Thyroid gland (tissue), 4 donors: Measurements from ENCODE around the gene ZNF556. TPM values are rescaled to one million over a fixed set of nuclear protein-coding genes. Genes with fewer than 3 reads are reported as not detected.
"Not testable (repeated sequence)": the region's sequence is repeated elsewhere in the genome, so short reads cannot be mapped to it uniquely, and the experiment has no call there.

ENCODE experiments used
- DNase-seq, 2 donors: peaks; one replicate each; pipeline ENCODE4 v3.0.0-alpha.2; 2019
- H3K27ac ChIP-seq, 3 donors: fragments of 200-600 bp; sonication (generic); 1 replicate in 2 of 3; 2 replicates in 1 of 3; pipeline ENCODE4 v1.5.1; 2016 to 2019; ENCODE audit warnings: mild to moderate bottlenecking in 1 of 3, moderate library complexity in 1 of 3
- H3K27me3 ChIP-seq: fragments of 200-600 bp; sonication (generic); one replicate; pipeline ENCODE4 v1.5.1; 2019
- H3K36me3 ChIP-seq, 2 donors: fragments of 200-600 bp; sonication (generic); one replicate each; pipeline ENCODE4 v1.5.1; 2016 to 2019
- H3K4me1 ChIP-seq, 2 donors: fragments of 200-600 bp; sonication (generic); one replicate each; pipeline ENCODE4 v1.5.1; 2017 to 2019
- H3K4me3 ChIP-seq, 3 donors: fragments of 200-600 bp; sonication (generic); replicated peaks in 1 of 3; 1 replicate in 2 of 3; 2 replicates in 1 of 3; pipeline ENCODE4 v1.5.1; 2016; ENCODE audit warnings: mild to moderate bottlenecking in 1 of 3
- H3K9me3 ChIP-seq: fragments of 200-600 bp; sonication (generic); one replicate; pipeline ENCODE4 v1.5.1; 2017
- POLR2A ChIP-seq, 2 donors: fragments of 450-650 bp; IDR thresholded peaks; one replicate each; pipeline ENCODE4 v1.6.1; 2017; ENCODE audit warnings: antibody characterized with exemption in 2 of 2, mild to moderate bottlenecking in 2 of 2, moderate library complexity in 1 of 2
- WGBS, 2 donors: methylation state at CpG; one replicate each; pipeline ENCODE4 v1.1.5; 2017; 5-methylcytosine and 5-hydroxymethylcytosine counted together
- intact Hi-C: fragments of 100-400 bp; cut with DNase I; formaldehyde crosslinking; loops from one replicate; pipeline ENCODE4 v1.15.1; 2023
- total RNA-seq, 4 donors: library from RNA; depleted of rRNA; stranded (reverse); fragments of >200 nt; gene quantifications; one replicate each; pipeline ENCODE4 v1.2.3, GENCODE V29; 2016
- TF ChIP-seq, protein P1 (sequence below), 6 experiments: fragments of 200-600 bp in 3 of 6; fragments of 450-650 bp in 3 of 6; sonication (generic) in 3 of 6; IDR thresholded peaks; one replicate each; pipeline ENCODE4 v1.5.1; 2016 to 2019; ENCODE audit warnings: antibody characterized with exemption in 6 of 6, mild to moderate bottlenecking in 2 of 6, inconsistent platforms in 1 of 6, moderate library complexity in 1 of 6

ZNF556 gene
- total RNA-seq, 4 donors from 2014 or later: not detected

DNA sequence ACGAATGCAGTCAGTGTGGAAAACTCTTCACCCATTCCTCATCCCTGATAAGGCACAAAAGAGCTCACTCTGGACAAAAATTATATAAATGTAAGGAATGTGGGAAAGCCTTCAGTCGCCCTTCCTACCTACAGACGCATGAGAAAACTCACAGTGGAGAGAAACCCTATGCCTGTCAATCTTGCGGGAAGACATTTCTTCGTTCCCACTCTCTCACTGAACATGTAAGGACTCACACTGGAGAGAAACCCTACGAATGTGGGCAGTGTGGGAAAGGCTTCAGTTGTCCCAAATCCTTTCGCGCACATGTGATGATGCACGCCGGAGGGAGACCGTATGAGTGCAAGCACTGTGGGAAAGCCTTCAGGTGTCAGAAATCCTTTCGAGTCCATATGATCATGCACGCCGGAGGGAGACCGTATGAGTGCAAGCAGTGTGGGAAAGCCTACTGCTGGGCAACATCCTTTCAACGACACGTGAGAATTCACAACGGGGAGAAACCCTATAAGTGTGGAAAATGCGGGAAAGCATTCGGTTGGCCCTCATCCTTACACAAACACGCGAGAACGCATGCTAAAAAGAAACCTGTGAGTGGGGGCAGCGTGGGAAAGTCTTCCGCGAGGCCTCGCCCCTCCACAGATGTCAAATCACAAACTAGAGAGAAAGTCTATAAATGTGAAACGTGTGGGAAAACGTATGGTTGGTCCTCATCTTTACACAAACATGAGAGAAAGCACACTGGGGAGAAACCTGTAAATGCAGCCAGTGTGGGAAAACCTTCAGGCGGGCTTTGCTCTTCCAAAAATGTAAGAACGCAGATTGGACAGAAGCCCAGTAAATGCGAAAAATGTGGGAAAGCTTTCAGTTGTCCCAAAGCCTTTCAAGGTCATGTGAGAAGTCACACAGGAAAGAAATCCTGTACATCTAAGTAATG lies 10.5 kb downstream of the ZNF556 start:
- TF ChIP-seq, protein P1, sequence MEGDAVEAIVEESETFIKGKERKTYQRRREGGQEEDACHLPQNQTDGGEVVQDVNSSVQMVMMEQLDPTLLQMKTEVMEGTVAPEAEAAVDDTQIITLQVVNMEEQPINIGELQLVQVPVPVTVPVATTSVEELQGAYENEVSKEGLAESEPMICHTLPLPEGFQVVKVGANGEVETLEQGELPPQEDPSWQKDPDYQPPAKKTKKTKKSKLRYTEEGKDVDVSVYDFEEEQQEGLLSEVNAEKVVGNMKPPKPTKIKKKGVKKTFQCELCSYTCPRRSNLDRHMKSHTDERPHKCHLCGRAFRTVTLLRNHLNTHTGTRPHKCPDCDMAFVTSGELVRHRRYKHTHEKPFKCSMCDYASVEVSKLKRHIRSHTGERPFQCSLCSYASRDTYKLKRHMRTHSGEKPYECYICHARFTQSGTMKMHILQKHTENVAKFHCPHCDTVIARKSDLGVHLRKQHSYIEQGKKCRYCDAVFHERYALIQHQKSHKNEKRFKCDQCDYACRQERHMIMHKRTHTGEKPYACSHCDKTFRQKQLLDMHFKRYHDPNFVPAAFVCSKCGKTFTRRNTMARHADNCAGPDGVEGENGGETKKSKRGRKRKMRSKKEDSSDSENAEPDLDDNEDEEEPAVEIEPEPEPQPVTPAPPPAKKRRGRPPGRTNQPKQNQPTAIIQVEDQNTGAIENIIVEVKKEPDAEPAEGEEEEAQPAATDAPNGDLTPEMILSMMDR (IDR thresholded peaks at IDR 0.05): no peak
- TF ChIP-seq POLR2A (IDR thresholded peaks at IDR 0.05): no peak
- no peaks in the 10 kb centered on the region for H3K27me3 ChIP-seq
- H3K27ac ChIP-seq: no peak overlapping the region
- WGBS, 2 donors: 87 to 91% methylated on average over 32 of the region's 32 CpGs
- intact Hi-C loops: no loop called here
- DNase-seq: no peak
- no peaks in the 10 kb centered on the region for H3K4me1 ChIP-seq
- H3K9me3 ChIP-seq: no peaks in the 10 kb centered on the region
- no peaks in the 10 kb centered on the region for H3K36me3 ChIP-seq
- no peak overlapping the region for H3K4me3 ChIP-seq

DNA sequence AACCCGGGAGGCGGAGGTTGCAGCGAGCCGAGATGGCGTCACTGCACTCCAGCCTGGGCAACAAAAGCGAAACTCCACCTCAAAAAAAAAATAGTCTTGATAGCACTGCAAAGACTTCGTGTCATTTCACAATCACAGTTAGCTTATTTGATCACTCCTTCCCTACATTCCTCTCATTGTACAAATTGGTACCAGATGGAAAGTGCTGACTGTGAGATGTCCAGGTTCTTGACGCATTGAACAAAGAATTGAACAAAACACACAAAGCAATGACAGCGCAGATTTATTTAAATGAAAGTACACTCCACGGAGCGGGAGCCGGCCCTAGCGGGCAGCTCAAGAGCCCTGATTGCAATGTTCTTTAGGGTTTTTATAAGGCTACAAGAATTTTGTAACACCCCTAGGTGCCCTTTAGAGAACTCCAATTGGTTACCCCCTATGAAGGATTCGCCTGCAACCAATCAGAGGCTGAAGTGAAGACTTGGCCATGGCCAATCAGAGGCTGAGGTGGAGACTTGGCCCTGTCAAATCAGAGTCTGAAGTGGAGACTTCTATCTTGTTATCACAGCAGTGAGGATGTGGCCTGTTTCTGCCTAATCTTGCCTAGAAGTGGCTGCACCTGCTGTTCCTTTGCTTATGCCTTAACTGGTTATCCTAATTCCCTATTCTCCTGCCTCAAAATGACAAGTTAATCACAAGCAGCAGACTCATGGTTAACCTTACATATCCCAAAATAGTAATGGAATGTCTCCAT lies 16.7 kb downstream of the ZNF556 start:
- Histone ChIP-seq H3K27ac (no peak overlapping the region), H3K9me3 (no peaks in the 10 kb centered on the region), H3K4me3 (no peak overlapping the region), H3K27me3 (no peaks in the 10 kb centered on the region), H3K4me1 (no peaks in the 10 kb centered on the region), H3K36me3 (no peaks in the 10 kb centered on the region)
- DNase-seq: no peak
- WGBS, 2 donors: 76 to 85% methylated on average over 14 of the region's 14 CpGs
- intact Hi-C loops: no loop called here
- no peak for TF ChIP-seq POLR2A (IDR thresholded peaks at IDR 0.05)

DNA sequence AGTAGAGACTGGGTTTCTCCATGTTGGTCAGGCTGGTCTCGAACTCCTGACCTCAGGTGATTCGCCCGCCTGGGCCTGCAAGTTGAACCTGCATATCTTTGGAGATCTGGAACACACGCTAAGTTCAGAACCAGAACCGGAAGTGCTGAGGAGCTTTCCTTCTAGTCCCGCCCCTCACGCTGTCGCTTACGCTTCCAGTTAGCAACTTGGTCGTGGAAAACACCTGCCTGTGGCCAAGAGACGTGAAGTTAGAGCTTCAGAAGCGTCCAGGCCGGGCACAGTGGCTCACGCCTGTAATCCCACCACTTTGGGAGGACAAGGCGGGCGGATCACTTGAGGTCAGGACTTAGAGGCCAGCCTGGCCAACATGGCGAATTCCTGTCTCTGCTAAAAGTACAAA lies 18.6 kb downstream of the ZNF556 start:
- intact Hi-C loops: loop anchor here (5.0 kb wide), 1 partner anchor 277 kb away; no protein-coding TSS in a partner anchor
- no peaks in the 10 kb centered on the region for H3K9me3 ChIP-seq
- H3K4me3 ChIP-seq: no peak overlapping the region
- H3K4me1 ChIP-seq: no peaks in the 10 kb centered on the region
- no peak overlapping the region for H3K27ac ChIP-seq
- no peak for TF ChIP-seq POLR2A (IDR thresholded peaks at IDR 0.05)
- TF ChIP-seq, protein P1 (IDR thresholded peaks at IDR 0.05): no peak
- DNase-seq: no peak
- H3K36me3 ChIP-seq: no peaks in the 10 kb centered on the region
- WGBS, 2 donors: 86 to 92% methylated on average over 17 of the region's 17 CpGs
- H3K27me3 ChIP-seq: no peaks in the 10 kb centered on the region

DNA sequence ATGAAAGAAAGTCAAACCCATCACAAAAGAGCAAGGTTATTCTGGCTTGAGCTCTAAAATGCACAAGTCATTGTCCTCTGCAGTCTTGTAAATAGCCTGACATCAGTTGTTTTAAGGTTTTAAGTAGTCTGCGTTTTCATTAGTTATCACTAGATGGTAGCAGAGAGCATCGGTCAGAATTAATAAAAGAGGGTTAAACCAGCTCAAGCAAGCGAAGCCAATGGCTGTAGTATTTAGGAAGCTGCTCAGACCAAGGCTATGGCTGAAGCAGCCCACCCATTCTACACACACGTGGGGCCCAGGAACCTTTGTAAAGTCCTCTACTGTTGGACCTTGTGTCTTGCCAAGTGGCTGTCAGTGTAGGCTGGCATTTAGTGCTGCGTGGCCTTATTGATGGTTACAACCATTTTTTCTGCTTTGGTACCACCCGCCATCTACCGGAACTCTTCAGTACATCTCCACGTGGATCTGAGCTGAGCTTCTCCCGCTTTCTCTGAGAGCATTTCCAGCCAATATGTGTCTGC lies 20.3 kb downstream of the ZNF556 start:
- no peaks in the 10 kb centered on the region for H3K9me3 ChIP-seq
- intact Hi-C loops: loop anchor here (5.0 kb wide), 1 partner anchor 275 kb away; no protein-coding TSS in a partner anchor
- TF ChIP-seq POLR2A (IDR thresholded peaks at IDR 0.05): no peak
- TF ChIP-seq, protein P1 (IDR thresholded peaks at IDR 0.05): peak; percentile 26 to 70 (median 57)
- H3K36me3 ChIP-seq: no peaks in the 10 kb centered on the region
- no peak overlapping the region for H3K4me3 ChIP-seq
- H3K27me3 ChIP-seq: no peaks in the 10 kb centered on the region
- no peak for DNase-seq
- H3K27ac ChIP-seq: no peak overlapping the region
- 23 to 26% methylated on average over 9 of the region's 9 CpGs for WGBS, 2 donors
- H3K4me1 ChIP-seq: no peaks in the 10 kb centered on the region

DNA sequence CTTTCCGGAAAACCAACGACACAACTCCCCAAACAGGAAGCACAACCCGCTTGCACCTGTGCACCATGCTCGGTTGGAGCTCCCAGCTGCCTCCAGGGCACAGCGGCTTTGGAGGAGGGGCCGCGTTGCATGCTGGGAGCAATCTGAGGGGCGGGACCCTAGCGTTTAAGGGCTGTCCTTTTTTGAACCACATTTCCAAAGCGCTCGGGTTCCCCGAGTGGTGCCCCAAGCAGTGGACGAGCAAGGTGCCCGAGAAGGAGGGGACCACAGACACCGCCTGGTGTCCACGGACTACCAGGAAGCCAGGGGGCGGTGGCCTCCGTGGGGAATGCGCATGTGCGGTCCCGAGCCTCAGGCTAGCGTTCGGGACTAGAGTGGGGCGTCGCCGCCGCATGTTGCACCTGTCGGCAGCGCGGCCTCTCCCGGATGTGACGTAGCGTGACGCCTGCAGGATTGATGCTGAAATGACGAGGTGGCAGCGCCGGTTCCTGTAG lies 21.6 kb downstream of the ZNF556 start:
- Histone ChIP-seq H3K9me3 (no peaks in the 10 kb centered on the region), H3K4me1 (no peaks in the 10 kb centered on the region), H3K36me3 (no peaks in the 10 kb centered on the region), H3K4me3 (no peak overlapping the region), H3K27me3 (no peaks in the 10 kb centered on the region), H3K27ac (no peak overlapping the region)
- WGBS, 2 donors: 74 to 84% methylated on average over 28 to 32 of the region's 37 CpGs
- TF ChIP-seq, protein P1 (IDR thresholded peaks at IDR 0.05): no peak
- no peak for TF ChIP-seq POLR2A (IDR thresholded peaks at IDR 0.05)
- peak in 1 of 2 donors; percentile 34 for DNase-seq
- intact Hi-C loops: loop anchor here (5.0 kb wide), 1 partner anchor 274 kb away; no protein-coding TSS in a partner anchor

DNA sequence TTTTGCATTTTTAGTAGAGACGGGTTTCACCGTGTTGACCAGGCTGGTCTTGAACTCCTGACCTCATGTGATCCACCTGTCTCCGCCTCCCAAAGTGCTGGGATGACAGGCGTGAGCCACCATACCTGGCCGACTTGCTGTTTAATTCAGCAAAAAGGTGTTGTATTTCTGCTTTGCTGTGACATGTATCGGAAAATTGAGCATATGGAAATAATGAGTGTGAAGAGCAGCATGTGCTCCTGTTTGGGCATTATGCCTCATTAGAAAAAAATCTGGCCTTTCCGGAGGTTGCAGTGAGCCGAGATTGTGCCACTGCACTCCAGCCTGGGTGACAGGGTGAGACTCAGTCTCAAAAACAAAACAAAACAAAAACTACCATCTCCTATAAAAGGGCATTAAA lies 23.4 kb downstream of the ZNF556 start:
- H3K27ac ChIP-seq, H3K9me3 ChIP-seq, H3K4me1 ChIP-seq, H3K4me3 ChIP-seq, DNase-seq, intact Hi-C loops, H3K36me3 ChIP-seq, H3K27me3 ChIP-seq: not testable (repeated sequence)
- 76 to 82% methylated on average over 8 of the region's 8 CpGs for WGBS, 2 donors
